A549 (cell line): ENCODE results near the gene FAM174C. TPM values are rescaled to one million over a fixed set of nuclear protein-coding genes. Genes with fewer than 3 reads are reported as not detected.

Source experiments
- ATAC-seq, 2 experiments: fragments of 200-7000 bp in 1 of 2; fragments of >200 bp in 1 of 2; cut with Nextera tagmentation in 1 of 2; cut with Tn5 transposase in 1 of 2; 3 replicates each; pipeline versions ENCODE4 v1.8.0 to v1.9.1; 2018 to 2020; ENCODE audit warnings: mild to moderate bottlenecking in 1 of 2, moderate library complexity in 1 of 2
- CTCF ChIA-PET: fragments of 300-600 bp; sonication (Branson Sonifier 250); formaldehyde crosslinking; extraction: SDS; loops from one replicate; lab custom pipeline; 2021; ENCODE audit warnings: antibody characterized with exemption, inconsistent platforms; lab: Yijun Ruan, JAX
- POLR2A ChIA-PET: fragments of 350-600 bp; formaldehyde crosslinking; extraction: SDS; loops from one replicate; lab custom pipeline; 2021; ENCODE audit warnings: antibody characterized with exemption, inconsistent platforms; lab: Yijun Ruan, JAX
- DNase-seq, 2 experiments: peaks; one replicate each; pipeline versions ENCODE4 v3.0.0 to v3.0.0-alpha.2; 2011 to 2016; ENCODE audit warnings: low read depth in 1 of 2, low spot score in 1 of 2
- FAIRE-seq: peaks from 2 replicates; lab custom pipeline; 2011; peaks lifted over from hg19 to GRCh38; lab: Jason Lieb, UNC
- H3K27ac ChIP-seq, 2 experiments: fragments of >200 bp; sonication (Bioruptor Twin); formaldehyde crosslinking; 3 replicates each; pipeline ENCODE4 v1.5.1; 2016 to 2017
- H3K4me1 ChIP-seq: fragments of >200 bp; sonication (Bioruptor Twin); formaldehyde crosslinking; 3 replicates; pipeline ENCODE4 v1.6.1; 2016
- H3K4me2 ChIP-seq: fragments of >200 bp; sonication (Bioruptor Twin); formaldehyde crosslinking; 3 replicates; pipeline ENCODE4 v1.6.1; 2016
- H3K4me3 ChIP-seq: fragments of >200 bp; sonication (Bioruptor Twin); formaldehyde crosslinking; 3 replicates; pipeline ENCODE4 v1.5.1; 2016
- H3K9me3 ChIP-seq: fragments of >200 bp; sonication (Bioruptor Twin); formaldehyde crosslinking; 3 replicates; pipeline ENCODE4 v1.6.1; 2016
- EHF ChIP-seq: fragments of 250-450 bp; sonication (Bioruptor Pico); IDR thresholded peaks from 2 replicates; pipeline ENCODE4 v1.5.0; 2020; ENCODE audit warnings: mild to moderate bottlenecking
- EHMT2 ChIP-seq: fragments of 200-600 bp; sonication (generic); IDR thresholded peaks from 2 replicates; pipeline ENCODE4 v1.6.1; 2016; ENCODE audit warnings: antibody characterized with exemption, low read depth, mild to moderate bottlenecking, moderate library complexity
- EP300 ChIP-seq, 2 experiments: fragments of >200 bp; sonication (Bioruptor Twin); formaldehyde crosslinking; IDR thresholded peaks; 2 replicates in 1 of 2; 3 replicates in 1 of 2; pipeline ENCODE4 v1.6.1; 2016 to 2017
- NFE2L2 ChIP-seq: fragments of 150-350 bp; conservative IDR thresholded peaks from 2 replicates; pipeline ENCODE4 v1.6.1; 2014; ENCODE audit warnings: low read length
- RAD21 ChIP-seq, 2 experiments: fragments of >200 bp in 1 of 2; sonication (Bioruptor Twin) in 1 of 2; formaldehyde crosslinking in 1 of 2; IDR thresholded peaks in 1 of 2; conservative IDR thresholded peaks in 1 of 2; 2 replicates in 1 of 2; 3 replicates in 1 of 2; pipeline ENCODE4 v1.6.1; 2012 to 2018; ENCODE audit warnings: inconsistent platforms in 1 of 2
- RFX5 ChIP-seq: fragments of 450-650 bp; IDR thresholded peaks from 2 replicates; pipeline ENCODE4 v1.7.1; 2014; ENCODE audit warnings: antibody characterized with exemption, mild to moderate bottlenecking, moderate library complexity
- SMC3 ChIP-seq: fragments of >200 bp; sonication (Bioruptor Twin); formaldehyde crosslinking; IDR thresholded peaks from 3 replicates; pipeline ENCODE4 v1.6.1; 2018; ENCODE audit warnings: inconsistent platforms
- ZFP36 ChIP-seq: fragments of 450-650 bp; IDR thresholded peaks from 2 replicates; pipeline ENCODE4 v1.6.1; 2014; ENCODE audit warnings: borderline replicate concordance; ENCODE audit not compliant: partially characterized antibody
- ZSCAN20 ChIP-seq: fragments of 250-450 bp; sonication (Bioruptor Pico); IDR thresholded peaks from 2 replicates; pipeline ENCODE4 v1.8.0; 2022; ENCODE audit warnings: mild to moderate bottlenecking, moderate library complexity
- WGBS: methylation state at CpG from one replicate; pipeline ENCODE4 v1.1.6; 2017; ENCODE audit errors: missing lambda C conversion rate; 5-methylcytosine and 5-hydroxymethylcytosine counted together
- polyA plus RNA-seq, 4 experiments: library from polyadenylated mRNA; depleted of rRNA in 3 of 4; stranded (reverse); fragments of >200 nt; fragmentation: RNase III in 1 of 4; extraction: RNeasy Plus Mini Kit Qiagen cat#74134 plus additional on column Dnase treatment in 1 of 4; gene quantifications; 2 replicates in 3 of 4; 3 replicates in 1 of 4; pipeline ENCODE4 v1.2.3, GENCODE V29; 2011 to 2017
- TF ChIP-seq, protein P1 (sequence below): fragments of >200 bp; sonication (Bioruptor Twin); formaldehyde crosslinking; IDR thresholded peaks from 3 replicates; pipeline ENCODE4 v1.5.1; 2016
- TF ChIP-seq, protein P2 (sequence below): IDR thresholded peaks from 2 replicates; pipeline ENCODE4 v1.6.1; 2012
- TF ChIP-seq, protein P3 (sequence below): fragments of >200 bp; sonication (Bioruptor Twin); formaldehyde crosslinking; IDR thresholded peaks from 2 replicates; pipeline ENCODE4 v1.6.1; 2016
- TF ChIP-seq, protein P4 (sequence below): IDR thresholded peaks from 2 replicates; pipeline ENCODE4 v1.6.1; 2012
- TF ChIP-seq, protein P5 (sequence below): IDR thresholded peaks from 2 replicates; pipeline ENCODE4 v1.6.1; 2012; ENCODE audit warnings: low read depth, borderline replicate concordance

The FAM174C gene
- polyA plus RNA-seq, 2 of the 4 experiments (the other 2 are of a cell fraction), result 24.8 to 37.1 TPM

DNA sequence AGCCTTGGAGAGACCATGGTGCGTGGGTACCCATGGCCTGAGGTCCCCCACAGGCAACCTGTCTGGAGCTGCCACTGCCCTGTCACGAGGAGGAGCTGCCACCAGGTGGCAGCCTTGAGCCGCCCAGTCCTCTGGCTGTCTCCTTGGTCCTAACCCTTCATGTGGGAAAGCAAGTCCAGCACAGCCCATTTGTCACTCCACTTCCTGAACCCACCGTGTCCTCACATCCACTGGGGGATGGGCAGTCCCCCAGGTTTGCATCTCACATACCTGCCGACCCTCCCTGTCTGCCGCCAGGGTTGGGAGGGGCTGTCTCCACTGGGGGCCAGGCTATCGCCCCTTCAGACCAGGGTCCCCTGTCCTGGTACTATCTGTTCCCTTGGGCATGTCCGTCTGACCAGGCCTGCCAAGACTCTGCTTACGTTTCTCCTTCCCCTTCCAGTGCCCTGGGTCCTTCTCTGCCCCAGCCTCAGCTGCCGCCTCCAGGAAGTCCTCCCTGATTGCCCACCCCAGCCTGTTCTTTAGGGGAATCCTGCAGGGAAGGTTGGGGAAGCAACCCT, 4.5 kb downstream of the FAM174C start:
- POLR2A ChIA-PET, result interaction anchor here (1.0 kb wide), 1 partner anchor 11 kb away, joined by 9 read pairs; the partner anchor contains the start of gene CIRBP
- DNase-seq (peak in 1 of 2 experiments; percentile 83), ATAC-seq (peak; percentile 32 to 71; a peak in 5 of 6 replicates)

DNA sequence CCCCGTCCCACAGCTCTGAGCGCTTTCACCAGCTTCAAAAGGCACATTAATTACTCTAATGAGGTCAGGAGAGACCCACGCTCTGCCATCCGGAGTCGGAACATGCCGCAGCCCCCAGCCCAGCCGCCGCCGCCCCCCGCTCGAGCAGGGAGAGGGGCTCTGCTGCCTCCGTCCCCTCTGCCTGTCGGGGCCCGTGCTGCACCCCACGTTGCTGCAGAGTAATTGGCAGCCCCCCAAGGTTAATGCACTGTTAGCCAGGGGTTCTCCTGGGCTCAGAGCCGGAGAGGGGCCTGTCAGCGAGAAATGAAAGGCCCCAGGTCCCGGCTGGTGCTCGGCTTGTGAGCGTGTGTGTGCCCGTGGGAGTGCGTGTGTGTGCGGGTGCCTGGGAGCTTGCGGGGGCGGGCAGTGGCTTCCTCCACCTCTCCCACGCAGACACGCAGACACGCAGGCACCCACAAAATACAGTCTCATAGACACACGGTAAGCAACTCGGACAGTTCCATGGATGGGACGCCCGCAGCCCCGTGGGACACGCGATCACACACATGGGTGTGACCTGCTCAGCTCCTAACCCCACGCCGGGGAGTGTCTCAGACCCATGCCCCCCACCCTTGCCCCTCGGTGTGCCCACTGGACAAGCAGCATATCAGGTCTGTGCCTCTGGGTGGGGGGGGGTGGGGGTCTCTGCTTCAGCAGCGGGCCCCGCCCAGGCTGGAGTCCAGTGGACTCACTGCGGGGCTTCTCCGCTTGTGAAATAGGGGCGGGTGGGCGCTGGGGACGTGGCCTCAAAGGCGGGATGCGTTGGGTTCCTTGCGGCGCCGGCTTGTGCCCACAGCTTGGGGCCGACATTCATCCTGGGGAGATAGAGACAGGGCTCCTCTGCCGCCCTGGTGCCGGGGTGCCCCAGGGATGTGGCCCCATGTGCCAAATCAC, 5.6 kb downstream of the FAM174C start:
- POLR2A ChIA-PET, result no interaction called here
- CTCF ChIA-PET, result interaction anchor here (1.1 to 4.0 kb wide), 12 partner anchors 10 to 151 kb away, joined by 3 to 37 read pairs (median 5); no protein-coding TSS in a partner anchor

More for the DNA sequence above, 4.5 kb downstream of the FAM174C start:
- no peak overlapping the region for H3K4me3 ChIP-seq
- 0% methylated on average over 3 of the region's 10 CpGs for WGBS
- TF ChIP-seq EHF (CRISPR knock-in tag) (no peak), RAD21 (conservative IDR thresholded peaks at IDR 0.05 in 1 of 2, IDR thresholded peaks at IDR 0.05 in 1 of 2) (peak; percentile 75 to 87), RFX5 (no peak), ZFP36 (peak; percentile 99), SMC3 (peak; percentile 70)
- TF ChIP-seq, protein P1, sequence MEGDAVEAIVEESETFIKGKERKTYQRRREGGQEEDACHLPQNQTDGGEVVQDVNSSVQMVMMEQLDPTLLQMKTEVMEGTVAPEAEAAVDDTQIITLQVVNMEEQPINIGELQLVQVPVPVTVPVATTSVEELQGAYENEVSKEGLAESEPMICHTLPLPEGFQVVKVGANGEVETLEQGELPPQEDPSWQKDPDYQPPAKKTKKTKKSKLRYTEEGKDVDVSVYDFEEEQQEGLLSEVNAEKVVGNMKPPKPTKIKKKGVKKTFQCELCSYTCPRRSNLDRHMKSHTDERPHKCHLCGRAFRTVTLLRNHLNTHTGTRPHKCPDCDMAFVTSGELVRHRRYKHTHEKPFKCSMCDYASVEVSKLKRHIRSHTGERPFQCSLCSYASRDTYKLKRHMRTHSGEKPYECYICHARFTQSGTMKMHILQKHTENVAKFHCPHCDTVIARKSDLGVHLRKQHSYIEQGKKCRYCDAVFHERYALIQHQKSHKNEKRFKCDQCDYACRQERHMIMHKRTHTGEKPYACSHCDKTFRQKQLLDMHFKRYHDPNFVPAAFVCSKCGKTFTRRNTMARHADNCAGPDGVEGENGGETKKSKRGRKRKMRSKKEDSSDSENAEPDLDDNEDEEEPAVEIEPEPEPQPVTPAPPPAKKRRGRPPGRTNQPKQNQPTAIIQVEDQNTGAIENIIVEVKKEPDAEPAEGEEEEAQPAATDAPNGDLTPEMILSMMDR, result peak; percentile 76
- TF ChIP-seq, protein P2, sequence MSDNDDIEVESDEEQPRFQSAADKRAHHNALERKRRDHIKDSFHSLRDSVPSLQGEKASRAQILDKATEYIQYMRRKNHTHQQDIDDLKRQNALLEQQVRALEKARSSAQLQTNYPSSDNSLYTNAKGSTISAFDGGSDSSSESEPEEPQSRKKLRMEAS, result peak; percentile 31; the same call in 1 of the 2 replicates
- TF ChIP-seq, all 56 proteins: peak for 5
- no peaks in the 10 kb centered on the region for H3K9me3 ChIP-seq
- H3K4me2 ChIP-seq, result no peak overlapping the region
- CTCF ChIA-PET, result interaction anchor here (0.6 to 4.0 kb wide), 30 partner anchors 8 to 272 kb away, joined by 3 to 37 read pairs (median 4); a partner anchor contains a TSS
- no peak overlapping the region; a peak in 1 of 6 replicates for H3K27ac ChIP-seq
- no peak for FAIRE-seq
- H3K4me1 ChIP-seq, result peaks cover 21% of the 10 kb centered on the region; the same call in 2 of the 3 replicates

More for the DNA sequence above, 5.6 kb downstream of the FAM174C start:
- FAIRE-seq (no peak), DNase-seq (no peak), ATAC-seq (no peak)
- H3K27ac ChIP-seq, result no peak overlapping the region
- H3K4me2 ChIP-seq, result no peak overlapping the region
- 97% methylated on average over 24 of the region's 53 CpGs for WGBS
- no peaks in the 10 kb centered on the region for H3K9me3 ChIP-seq
- TF ChIP-seq EHMT2 (no peak), EP300 (IDR thresholded peaks at IDR 0.05) (no peak), NFE2L2 (no peak), ZSCAN20 (CRISPR knock-in tag) (no peak)
- TF ChIP-seq, protein P3, sequence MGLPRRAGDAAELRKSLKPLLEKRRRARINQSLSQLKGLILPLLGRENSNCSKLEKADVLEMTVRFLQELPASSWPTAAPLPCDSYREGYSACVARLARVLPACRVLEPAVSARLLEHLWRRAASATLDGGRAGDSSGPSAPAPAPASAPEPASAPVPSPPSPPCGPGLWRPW, result no peak
- TF ChIP-seq, protein P1, result no peak
- TF ChIP-seq, protein P4, sequence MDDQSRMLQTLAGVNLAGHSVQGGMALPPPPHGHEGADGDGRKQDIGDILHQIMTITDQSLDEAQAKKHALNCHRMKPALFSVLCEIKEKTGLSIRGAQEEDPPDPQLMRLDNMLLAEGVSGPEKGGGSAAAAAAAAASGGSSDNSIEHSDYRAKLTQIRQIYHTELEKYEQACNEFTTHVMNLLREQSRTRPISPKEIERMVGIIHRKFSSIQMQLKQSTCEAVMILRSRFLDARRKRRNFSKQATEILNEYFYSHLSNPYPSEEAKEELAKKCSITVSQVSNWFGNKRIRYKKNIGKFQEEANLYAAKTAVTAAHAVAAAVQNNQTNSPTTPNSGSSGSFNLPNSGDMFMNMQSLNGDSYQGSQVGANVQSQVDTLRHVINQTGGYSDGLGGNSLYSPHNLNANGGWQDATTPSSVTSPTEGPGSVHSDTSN, result no peak
- TF ChIP-seq, protein P5, sequence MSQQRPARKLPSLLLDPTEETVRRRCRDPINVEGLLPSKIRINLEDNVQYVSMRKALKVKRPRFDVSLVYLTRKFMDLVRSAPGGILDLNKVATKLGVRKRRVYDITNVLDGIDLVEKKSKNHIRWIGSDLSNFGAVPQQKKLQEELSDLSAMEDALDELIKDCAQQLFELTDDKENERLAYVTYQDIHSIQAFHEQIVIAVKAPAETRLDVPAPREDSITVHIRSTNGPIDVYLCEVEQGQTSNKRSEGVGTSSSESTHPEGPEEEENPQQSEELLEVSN, result no peak
- TF ChIP-seq, protein P2, result no peak
- no peak overlapping the region for H3K4me3 ChIP-seq
- H3K4me1 ChIP-seq, result peaks cover 19% of the 10 kb centered on the region; the same call in 2 of the 3 replicates
